HG03108 (cell line): ENCODE data around the gene MGAT4B.
"Not testable (repeated sequence)": the region's sequence is repeated elsewhere in the genome, so short reads cannot be mapped to it uniquely, and the experiment has no call there.

ENCODE experiments used
- ATAC-seq: cut with Tn5 transposase; IDR thresholded peaks from one replicate; pipeline ENCODE4 v1.9.1; 2021; ENCODE audit warnings: moderate library complexity; ENCODE audit not compliant: unreplicated experiment

Gene MGAT4B

DNA sequence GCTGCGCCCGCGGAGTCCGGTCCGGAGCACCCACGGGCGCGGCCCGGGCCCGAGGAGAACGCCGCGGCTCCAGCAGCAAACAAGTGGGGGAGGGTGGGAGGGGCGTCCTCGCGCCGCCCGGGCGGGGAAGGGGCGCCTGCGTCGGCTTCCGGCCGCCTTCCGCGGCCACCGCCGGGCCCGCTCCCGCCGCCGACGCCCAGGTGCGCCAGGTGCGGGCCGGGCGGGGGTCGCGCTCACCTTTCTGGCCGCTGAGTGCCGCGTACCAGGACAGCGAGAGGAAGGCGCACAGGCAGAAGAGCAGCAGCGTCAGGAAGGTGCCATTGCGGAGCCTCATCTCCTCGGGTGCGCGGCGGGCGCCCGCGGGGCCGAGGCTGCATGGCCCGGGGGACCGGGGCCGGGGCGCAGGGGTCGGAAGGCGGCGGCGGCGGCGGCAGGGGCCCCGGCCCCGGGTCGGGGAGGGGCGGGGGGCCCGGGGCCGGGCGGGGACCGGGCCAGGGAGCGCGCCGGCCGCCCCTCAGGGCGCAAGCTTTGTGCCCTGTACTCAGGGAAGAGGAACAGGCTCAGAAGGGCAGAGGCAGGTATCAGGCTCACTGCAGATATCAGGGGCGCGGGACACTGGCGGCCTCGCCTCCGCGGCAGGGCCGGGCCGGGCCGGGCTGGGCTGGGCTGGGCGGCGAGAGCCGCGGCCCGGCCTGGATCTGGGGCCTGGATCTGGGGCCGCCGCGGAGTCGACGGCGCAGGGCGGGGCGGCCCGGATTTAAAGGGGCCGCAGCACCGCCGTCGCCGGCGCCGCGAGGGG, at the start of gene MGAT4B:
TSS of gene MGAT4B (minus strand) at position 617 of the 799 bp plus-strand sequence. CDS start at position 334, 283 bp downstream.
- peak; percentile 56 for ATAC-seq

DNA sequence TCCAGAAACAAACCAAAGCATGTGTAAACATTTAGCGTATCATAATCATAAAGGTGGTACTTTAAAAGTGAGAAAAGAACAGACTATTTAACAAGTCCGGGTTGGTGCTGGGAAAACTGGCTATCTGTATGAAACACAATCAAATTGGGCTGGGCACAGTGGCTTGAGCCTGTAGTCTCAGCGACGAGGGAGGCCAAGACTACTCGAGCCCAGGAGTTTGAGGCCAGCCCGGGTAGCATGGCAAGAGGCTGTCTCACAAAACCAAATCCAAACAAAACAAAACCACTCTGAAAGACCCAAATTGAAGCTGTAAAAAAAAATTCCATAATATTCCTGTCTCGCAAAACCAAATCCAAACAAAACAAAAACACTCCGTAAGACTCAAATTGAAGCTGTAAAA, 47.7 kb upstream of the MGAT4B start:
- no peak for ATAC-seq

DNA sequence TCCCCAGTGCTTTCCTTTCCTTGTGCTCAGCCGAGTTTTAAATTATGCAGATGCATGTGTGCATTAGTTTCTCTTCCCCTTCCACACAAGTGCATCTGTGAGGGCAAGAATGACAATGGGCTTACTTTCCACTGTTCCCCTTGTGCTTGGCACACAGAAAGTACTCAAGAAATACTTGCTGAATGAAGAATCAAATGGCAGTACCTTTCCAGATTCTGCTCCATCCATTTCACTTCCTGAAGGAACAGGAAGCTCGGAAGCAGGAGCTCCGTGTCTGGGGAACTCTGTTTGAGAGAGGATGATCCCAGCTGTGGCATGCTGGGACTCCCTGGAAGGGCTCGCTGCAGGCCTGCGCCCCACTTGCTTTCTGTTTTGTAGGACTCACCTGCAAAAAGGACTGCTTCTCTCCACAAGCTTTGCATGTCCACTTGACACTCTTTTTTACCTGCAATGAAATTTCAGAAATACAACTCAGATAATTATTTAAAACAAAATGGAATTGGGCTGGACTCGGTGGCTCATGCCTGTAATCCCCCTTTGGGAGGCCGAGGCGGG, 46.4 kb upstream of the MGAT4B start:
- ATAC-seq: peak; percentile 82

DNA sequence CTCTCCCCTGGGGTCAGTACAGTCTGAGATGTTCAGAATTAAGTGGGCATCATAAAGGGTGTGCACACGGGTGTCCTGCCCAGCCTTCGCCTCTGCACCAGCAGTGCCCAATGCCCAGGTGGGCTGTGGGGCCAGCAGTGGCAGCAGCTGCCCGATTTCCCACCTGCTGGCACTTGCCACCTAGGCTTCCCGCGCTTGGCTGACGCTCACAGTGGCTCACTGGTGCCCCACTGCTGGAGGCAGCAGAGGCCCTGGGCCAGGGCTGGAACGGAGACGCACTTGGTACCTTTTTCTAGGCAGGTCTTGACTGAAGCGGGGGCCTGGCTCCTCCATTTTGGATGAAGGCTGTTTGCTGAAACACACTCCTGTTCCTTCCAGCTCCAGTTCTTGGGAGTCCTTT, 35.0 kb upstream of the MGAT4B start:
- no peak for ATAC-seq

DNA sequence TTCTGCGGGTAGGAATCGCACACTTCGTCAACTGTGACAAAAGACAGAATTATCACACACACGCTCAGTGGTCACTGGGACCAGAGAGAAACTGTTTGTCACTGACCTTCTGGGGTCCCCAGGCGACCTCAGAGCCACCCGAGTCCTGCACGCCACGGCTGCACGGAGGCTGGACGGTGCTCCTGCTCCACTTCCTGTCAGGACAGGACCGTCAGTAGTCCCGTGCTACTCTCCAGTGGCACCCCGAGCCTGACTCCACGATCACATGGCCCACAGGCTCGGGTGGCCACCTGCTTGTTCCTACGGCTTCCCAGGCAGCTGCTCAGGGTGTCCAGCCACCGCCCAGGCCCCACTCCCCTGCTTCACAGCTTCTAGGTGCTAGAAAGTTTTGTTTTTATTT, 34.1 kb upstream of the MGAT4B start:
- ATAC-seq: no peak

DNA sequence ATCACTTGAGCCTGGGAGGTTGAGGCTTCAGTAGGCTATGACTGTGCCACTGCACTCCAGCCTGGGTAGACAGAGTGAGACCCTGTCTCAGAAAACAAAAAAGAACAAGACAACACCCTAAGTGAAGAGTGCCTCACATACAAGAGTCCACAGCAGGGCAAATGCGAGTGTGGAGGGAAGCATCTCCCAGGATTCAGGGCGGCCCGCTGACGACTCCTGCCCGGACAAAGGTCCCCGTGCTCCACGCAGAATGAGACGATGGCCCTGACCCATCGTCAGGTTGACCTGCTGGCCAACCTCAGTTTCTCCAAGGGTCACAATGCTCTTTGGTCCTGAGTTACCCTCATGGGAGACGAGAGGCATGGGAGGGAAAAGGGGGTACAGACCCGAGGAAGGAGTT, 33.7 kb upstream of the MGAT4B start:
- ATAC-seq: no peak

DNA sequence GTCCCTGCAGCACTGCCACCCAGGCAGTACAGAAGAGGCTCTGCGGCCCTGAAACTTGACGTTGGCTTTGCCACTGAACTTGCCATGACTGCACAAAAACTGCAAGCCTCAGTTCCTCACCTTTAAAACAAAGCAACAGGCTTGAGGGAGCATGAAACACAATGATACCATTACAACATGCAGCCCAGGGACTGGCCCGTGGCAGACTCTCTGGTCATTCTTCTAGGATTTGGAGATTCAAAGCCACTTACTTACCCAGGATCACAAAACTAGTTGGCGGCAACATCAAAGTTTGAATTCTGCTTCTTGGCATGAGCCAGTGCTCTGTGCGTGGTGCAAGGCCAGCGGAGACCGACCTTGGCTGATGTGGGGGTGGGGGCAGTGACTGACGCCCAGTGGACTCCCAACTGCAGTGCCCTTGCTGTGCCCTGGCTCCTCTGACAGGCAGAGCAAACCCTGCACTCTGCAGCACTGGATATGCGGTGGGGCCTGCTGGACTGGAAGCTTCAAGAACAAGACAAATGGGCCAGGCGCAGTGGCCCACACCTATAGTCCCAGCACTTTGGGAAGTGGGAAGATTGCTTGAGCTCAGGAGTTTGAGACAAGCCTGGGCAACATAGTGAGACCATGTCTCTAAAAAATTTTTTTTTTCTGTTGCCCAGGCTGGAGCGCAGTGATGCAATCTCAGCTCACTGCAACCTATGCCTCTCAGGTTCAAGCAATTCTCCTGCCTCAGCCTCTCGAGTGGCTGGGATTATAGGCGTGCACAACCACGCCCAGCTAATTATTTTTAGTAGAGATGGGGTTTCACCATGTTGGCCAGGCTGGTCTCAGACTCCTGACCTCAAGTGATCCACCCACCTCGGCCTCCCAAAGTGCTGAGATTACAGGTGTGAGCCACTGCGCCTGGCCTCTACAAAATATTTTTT, 32.9 kb upstream of the MGAT4B start:
- ATAC-seq: no peak

DNA sequence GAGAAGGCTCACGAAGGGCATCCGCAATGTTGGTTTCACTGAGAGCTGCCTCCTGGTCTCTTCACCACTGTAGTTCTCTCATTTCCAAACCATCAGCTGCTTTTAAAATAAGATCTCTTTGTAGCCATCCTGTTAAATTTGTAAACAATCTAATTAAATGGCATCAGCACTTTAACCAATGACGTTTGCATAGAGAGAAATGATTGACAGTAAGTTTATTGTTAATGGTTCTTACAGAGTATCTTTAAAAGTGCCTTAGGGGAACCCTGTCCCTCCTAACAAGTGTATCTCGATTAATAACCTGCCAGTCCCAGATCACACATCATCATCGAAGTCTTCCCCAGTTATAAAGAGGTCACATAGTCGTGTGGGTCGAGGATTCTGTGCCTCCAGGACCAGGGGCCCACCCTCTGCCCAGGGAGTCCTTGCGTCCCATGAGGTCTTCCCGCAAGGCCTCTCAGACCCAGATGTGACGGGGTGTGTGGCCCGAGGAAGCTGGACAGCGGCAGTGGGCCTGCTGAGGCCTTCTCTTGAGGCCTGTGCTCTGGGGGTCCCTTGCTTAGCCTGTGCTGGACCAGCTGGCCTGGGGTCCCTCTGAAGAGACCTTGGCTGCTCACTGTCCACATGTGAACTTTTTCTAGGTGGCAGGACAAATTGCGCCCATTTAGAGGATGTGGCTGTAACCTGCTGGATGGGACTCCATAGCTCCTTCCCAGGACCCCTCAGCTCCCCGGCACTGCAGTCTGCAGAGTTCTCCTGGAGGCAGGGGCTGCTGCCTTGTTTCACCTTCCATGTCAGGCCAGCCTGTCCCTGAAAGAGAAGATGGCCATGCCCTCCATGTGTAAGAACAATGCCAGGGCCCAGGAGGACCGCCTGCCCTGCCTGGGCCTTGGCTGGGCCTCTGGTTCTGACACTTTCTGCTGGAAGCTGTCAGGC, 30.7 kb upstream of the MGAT4B start:
- no peak for ATAC-seq

DNA sequence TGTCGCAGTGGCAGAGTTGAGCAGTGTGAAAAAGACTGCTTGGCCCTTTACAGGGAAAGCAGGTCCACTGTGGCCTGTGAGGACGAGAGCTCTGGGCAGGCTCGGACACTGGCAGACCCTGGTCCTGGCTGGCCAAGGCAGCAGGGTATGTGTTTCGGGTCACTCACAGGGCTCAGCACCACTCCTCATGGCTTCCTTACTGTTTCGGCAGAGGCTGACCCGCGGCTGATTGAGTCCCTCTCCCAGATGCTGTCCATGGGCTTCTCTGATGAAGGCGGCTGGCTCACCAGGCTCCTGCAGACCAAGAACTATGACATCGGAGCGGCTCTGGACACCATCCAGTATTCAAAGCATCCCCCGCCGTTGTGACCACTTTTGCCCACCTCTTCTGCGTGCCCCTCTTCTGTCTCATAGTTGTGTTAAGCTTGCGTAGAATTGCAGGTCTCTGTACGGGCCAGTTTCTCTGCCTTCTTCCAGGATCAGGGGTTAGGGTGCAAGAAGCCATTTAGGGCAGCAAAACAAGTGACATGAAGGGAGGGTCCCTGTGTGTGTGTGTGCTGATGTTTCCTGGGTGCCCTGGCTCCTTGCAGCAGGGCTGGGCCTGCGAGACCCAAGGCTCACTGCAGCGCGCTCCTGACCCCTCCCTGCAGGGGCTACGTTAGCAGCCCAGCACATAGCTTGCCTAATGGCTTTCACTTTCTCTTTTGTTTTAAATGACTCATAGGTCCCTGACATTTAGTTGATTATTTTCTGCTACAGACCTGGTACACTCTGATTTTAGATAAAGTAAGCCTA, 29.8 kb upstream of the MGAT4B start:
- ATAC-seq: peak; percentile 66

DNA sequence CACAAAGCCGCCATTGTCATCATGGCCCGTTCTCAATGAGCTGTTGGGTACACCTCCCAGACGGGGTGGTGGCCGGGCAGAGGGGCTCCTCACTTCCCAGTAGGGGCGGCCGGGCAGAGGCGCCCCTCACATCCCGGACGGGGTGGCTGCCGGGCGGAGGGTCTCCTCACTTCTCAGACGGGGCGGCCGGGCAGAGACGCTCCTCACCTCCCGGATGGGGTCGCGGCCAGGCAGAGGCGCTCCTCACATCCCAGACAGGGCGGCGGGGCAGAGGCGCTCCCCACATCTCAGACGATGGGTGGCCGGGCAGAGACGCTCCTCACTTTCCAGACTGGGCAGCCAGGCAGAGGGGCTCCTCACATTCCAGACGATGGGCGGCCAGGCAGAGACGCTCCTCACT, 28.2 kb upstream of the MGAT4B start:
- ATAC-seq: not testable (repeated sequence)

DNA sequence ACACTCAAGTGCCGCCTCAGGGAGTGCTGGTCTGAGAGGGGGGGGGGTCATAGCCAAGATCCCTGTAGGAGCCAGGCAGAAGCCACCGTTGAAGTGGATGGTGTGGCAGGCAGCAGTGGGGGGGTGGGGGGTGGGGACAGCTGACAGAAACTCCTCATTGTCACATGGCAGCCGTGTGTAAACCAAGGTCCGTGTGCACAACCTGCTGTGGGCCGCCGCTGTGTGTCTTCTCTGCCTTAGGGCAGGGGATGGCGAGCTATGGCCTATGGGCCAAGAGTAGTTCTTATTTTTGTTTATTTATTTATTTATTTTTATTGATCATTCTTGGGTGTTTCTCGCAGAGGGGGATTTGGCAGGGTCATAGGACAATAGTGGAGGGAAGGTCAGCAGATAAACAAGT, 27.5 kb upstream of the MGAT4B start:
- no peak for ATAC-seq

DNA sequence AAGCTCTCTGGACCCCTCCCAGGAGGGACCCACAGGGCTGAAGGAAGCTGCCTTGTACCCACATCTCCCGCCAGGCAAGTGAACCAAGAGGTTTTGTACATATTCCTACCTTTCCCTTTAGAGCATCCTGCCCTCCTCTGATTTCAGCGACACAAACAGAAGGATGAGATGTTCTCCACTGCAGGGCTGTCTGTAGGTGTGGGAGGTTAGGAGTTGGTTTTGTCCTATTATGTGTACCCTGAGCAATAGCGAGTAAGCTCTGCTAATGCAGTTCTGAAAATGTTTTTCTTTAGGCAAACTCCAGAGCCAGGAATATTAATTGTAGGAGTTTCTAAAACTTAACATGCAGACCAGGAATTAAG, 27.0 kb upstream of the MGAT4B start:
- no peak for ATAC-seq

DNA sequence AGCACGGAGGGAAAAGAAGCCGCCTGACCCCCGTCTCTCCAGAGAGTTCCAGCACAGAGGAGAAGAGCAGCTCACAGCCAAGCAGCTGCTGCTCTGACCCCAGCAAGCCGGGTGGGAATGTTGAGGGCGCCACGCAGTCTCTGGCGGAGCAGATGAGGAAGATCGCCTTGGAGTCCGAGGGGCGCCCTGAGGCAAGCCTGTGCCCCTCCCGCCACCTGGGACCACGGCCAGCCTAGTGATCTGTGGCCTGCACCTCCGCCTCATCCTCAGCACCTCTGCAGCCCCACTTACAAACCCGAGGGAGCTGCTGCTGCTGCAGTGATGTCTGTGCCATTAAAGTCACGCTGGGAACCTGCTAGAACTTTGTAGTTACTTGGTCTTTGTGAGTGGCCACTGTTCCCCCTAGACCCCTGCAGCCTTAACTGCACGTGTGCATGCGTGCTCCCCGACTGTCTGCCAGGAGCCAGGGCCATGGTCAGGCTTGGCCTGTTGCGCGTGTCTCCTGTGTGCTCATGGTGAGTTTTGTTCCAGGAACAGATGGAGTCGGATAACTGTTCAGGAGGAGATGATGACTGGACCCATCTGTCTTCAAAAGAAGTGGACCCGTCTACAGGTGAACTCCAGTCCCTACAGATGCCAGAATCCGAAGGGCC, 26.5 kb upstream of the MGAT4B start:
- ATAC-seq: no peak

DNA sequence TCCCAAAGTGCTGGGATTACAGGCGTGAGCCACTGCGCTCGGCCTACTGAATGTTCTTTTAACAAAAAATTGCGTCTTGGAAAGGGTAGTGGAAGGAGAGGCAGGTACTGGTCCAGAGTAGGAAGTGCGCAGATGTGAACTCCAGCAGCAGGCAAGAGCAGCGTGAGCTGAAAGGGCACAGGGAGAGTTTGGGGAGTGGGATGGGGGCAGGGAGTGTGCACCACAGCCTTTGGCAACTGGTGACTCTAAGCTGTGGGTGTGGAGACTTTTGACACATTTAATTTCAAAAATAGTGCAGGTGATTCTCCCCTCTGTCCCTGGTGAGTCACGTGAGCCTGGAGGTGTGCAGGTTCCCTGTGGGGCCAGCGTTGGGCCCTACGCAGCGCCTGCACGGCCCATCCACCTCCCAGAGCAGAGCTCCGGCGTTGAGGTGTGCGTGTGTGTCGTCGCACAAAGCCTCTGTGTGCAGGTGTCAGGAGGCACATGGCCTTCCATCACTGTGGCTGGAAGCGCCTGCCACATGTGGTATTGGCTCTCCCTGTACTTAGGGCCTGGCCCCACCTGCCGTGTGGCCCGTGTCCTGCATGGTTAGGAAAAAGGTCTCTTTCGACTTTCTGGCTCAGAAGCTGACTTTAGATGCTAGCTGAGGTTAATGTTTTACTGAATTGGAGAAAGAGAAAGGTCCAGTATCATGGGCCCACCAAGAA, 25.5 kb upstream of the MGAT4B start:
- no peak for ATAC-seq

DNA sequence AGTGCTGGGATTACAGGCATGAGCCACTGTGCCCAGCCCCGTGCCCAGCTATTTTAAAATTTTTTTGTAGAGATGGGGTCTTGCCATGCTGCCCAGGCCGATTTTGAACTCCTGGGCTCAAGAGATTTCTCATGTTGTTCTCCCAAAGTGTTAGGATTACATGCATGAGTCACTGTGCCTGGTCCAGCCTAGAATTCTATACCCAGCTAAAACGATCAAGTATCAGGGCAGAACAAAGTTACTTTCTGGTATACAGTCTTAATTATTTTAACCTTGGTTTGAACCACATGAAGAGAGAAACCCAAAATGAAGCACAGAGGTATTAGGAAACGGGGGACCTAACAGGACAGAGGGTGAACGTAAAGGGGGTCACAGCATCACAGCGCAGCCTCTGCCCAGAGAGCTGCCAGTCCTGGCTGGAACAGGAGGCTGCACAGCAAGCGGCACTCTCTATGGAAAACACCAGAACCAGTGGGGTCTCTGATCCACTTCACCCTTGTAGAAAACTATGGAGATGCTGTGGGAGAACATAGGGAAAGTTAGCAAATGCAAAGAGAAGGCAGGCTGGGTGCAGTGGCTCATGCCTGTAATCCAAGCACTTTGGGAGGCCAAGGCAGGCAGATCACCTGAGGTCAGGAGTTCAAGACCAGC, 24.3 kb upstream of the MGAT4B start:
- no peak for ATAC-seq

DNA sequence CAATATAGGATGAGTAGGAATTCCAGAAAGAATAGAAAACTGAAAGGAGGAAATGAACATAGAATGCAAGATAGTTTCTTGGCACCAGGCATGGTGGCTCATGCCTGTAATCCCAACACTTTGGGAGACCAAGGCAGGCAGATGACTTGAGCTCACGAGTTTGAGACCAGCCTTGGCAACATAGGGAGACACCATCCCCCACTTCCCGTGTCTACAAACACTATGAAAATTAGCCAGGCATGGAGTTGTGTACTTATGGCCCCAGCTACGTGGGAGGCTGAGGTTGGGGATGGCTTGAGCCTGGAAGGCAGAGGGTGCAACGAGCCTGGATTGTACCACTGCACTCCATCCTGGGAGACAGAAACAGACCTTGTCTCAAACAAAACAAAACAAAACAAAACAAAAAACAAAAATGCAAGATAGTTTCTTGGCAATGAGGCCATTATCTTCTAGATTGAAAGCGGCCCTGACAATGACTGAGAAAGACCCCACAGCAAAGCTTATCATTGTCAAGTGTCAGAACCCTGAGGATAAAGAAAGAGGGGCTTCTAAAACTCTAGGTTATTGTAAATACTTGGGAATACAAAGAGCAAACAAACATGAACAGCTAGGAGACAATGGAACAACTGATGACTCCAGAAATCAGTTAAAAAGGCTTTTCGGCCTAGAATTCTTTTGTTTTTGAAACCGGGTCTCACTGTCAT, 23.2 kb upstream of the MGAT4B start:
- ATAC-seq: no peak

DNA sequence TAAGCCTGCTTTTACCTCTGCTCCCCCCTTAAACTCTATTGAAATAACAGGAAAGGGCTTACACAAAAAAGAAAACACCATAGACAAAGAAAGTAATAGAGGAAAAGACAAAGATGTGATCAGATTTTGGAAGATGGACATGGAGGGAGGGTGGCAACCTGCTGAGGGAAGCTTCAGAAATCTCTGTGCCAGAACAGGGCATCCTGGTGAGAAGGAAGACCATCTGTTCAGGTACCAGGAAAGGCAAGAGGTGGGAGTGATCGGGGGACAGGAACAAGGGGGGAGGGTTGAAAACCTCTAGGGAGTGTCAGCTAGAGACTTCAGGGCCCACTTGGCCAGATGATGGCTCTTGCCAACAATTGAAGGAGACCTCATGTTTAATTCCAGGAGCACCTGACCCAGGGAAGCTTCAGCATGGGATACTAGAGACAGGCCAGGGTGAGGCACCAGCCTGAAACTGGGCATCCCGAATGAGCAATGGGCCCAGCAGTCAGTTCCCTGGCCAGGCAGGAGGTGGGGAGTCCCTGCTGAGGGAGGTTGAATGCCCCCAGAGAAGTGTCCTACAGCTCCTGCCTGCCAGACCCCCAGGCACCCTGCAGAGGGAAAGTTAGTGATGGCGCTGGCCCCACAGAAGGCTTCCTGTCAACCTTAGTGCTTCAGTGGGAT, 22.2 kb upstream of the MGAT4B start:
- no peak for ATAC-seq
